Measurements from ENCODE around the gene RBKS. TPM values are rescaled to one million over a fixed set of nuclear protein-coding genes. Genes with fewer than 3 reads are reported as not detected.
A peak's percentile ranks its signal among the peaks of the same experiment; 100 is the strongest.

RBKS gene
- total and polyA plus RNA-seq, 2 of the 13 experiments (the other 11 are each of a cell fraction or from before 2014, with no cell fraction given), result 7.7 to 8.3 TPM

- TF ChIP-seq HNF4A (CRISPR knock-in tag; IDR thresholded peaks at IDR 0.05) (peak; percentile 92), ZFP90 (CRISPR knock-in tag; IDR thresholded peaks at IDR 0.05; ENCODE audit: borderline replicate concordance) (no peak), ZNF773 (CRISPR knock-in tag; IDR thresholded peaks at IDR 0.05; ENCODE audit: borderline replicate concordance) (no peak), ISL2 (CRISPR knock-in tag; IDR thresholded peaks at IDR 0.05) (peak; percentile 53; the same call in 1 of the 2 replicates), GZF1 (CRISPR knock-in tag; IDR thresholded peaks at IDR 0.05) (no peak), NKX3-1 (CRISPR knock-in tag; IDR thresholded peaks at IDR 0.05) (no peak), REST (IDR thresholded peaks at IDR 0.05; ENCODE audit: borderline replicate concordance in 1 of 2, low read depth in 1 of 2, low read length in 2 of 2) (peak in 1 of 2 experiments; percentile 30; a peak in 1 of 4 replicates), NPAS2 (CRISPR knock-in tag; IDR thresholded peaks at IDR 0.05; ENCODE audit: borderline replicate concordance) (no peak), JUND (CRISPR knock-in tag; IDR thresholded peaks at IDR 0.05) (no peak), ZNF761 (CRISPR knock-in tag; conservative IDR thresholded peaks at IDR 0.05) (no peak), ZKSCAN8 (CRISPR knock-in tag; IDR thresholded peaks at IDR 0.05; ENCODE audit: borderline replicate concordance) (peak; percentile 82; the same call in 1 of the 2 replicates), MXI1 (IDR thresholded peaks at IDR 0.05; ENCODE audit: borderline replicate concordance, low read depth, low read length) (no peak), ZNF678 (CRISPR knock-in tag; IDR thresholded peaks at IDR 0.05) (no peak), SPEN (CRISPR knock-in tag; IDR thresholded peaks at IDR 0.05; ENCODE audit: low read depth) (no peak), TBX2 (CRISPR knock-in tag; IDR thresholded peaks at IDR 0.05; ENCODE audit: borderline replicate concordance) (peak; percentile 62; the same call in 1 of the 2 replicates), ZNF160 (CRISPR knock-in tag; IDR thresholded peaks at IDR 0.05) (no peak), RBFOX2 (IDR thresholded peaks at IDR 0.05; ENCODE audit: low read depth, low read length) (0 out of 2 replicates have a peak, but pooled peaks have one; percentile 24), NR1H2 (CRISPR knock-in tag; IDR thresholded peaks at IDR 0.05; ENCODE audit: borderline replicate concordance, low read depth) (no peak), SMAD1 (CRISPR knock-in tag; IDR thresholded peaks at IDR 0.05; ENCODE audit: borderline replicate concordance, low read depth) (no peak)
- TF ChIP-seq, protein P1, sequence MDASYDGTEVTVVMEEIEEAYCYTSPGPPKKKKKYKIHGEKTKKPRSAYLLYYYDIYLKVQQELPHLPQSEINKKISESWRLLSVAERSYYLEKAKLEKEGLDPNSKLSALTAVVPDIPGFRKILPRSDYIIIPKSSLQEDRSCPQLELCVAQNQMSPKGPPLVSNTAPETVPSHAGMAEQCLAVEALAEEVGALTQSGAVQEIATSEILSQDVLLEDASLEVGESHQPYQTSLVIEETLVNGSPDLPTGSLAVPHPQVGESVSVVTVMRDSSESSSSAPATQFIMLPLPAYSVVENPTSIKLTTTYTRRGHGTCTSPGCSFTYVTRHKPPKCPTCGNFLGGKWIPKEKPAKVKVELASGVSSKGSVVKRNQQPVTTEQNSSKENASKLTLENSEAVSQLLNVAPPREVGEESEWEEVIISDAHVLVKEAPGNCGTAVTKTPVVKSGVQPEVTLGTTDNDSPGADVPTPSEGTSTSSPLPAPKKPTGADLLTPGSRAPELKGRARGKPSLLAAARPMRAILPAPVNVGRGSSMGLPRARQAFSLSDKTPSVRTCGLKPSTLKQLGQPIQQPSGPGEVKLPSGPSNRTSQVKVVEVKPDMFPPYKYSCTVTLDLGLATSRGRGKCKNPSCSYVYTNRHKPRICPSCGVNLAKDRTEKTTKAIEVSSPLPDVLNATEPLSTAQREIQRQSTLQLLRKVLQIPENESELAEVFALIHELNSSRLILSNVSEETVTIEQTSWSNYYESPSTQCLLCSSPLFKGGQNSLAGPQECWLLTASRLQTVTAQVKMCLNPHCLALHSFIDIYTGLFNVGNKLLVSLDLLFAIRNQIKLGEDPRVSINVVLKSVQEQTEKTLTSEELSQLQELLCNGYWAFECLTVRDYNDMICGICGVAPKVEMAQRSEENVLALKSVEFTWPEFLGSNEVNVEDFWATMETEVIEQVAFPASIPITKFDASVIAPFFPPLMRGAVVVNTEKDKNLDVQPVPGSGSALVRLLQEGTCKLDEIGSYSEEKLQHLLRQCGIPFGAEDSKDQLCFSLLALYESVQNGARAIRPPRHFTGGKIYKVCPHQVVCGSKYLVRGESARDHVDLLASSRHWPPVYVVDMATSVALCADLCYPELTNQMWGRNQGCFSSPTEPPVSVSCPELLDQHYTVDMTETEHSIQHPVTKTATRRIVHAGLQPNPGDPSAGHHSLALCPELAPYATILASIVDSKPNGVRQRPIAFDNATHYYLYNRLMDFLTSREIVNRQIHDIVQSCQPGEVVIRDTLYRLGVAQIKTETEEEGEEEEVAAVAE (CRISPR knock-in tag; IDR thresholded peaks at IDR 0.05; ENCODE audit: borderline replicate concordance), result no peak
- TF ChIP-seq, protein P2, sequence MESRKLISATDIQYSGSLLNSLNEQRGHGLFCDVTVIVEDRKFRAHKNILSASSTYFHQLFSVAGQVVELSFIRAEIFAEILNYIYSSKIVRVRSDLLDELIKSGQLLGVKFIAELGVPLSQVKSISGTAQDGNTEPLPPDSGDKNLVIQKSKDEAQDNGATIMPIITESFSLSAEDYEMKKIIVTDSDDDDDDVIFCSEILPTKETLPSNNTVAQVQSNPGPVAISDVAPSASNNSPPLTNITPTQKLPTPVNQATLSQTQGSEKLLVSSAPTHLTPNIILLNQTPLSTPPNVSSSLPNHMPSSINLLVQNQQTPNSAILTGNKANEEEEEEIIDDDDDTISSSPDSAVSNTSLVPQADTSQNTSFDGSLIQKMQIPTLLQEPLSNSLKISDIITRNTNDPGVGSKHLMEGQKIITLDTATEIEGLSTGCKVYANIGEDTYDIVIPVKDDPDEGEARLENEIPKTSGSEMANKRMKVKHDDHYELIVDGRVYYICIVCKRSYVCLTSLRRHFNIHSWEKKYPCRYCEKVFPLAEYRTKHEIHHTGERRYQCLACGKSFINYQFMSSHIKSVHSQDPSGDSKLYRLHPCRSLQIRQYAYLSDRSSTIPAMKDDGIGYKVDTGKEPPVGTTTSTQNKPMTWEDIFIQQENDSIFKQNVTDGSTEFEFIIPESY (CRISPR knock-in tag; IDR thresholded peaks at IDR 0.05), result no peak
These were observed 143.9 kb downstream of the RBKS start (continued) for GRCh38 chr2:27746325-27746724.

All from HepG2 (cell line).